WERI-Rb-1 (cell line): ENCODE measurements around the gene SLC66A3.

ENCODE experiments used
- DNase-seq: peaks from one replicate; pipeline ENCODE4 v3.0.0-alpha.2; 2020
- H3K27ac ChIP-seq: fragments of 250-450 bp; sonication (Bioruptor Pico); 2 replicates; pipeline ENCODE4 v1.5.1; 2020; ENCODE audit warnings: mild to moderate bottlenecking, moderate library complexity
- H3K27me3 ChIP-seq: fragments of 250-450 bp; sonication (Bioruptor Pico); 2 replicates; pipeline ENCODE4 v1.5.1; 2021; ENCODE audit warnings: mild to moderate bottlenecking, low read depth, moderate library complexity; ENCODE audit not compliant: insufficient read depth, severe bottlenecking
- H3K36me3 ChIP-seq: fragments of 250-450 bp; sonication (Bioruptor Pico); 2 replicates; pipeline ENCODE4 v1.5.1; 2020; ENCODE audit warnings: mild to moderate bottlenecking, moderate library complexity
- H3K4me3 ChIP-seq: 2 replicates; pipeline ENCODE4 v1.5.1; 2011; ENCODE audit warnings: low read depth, mild to moderate bottlenecking, control low read depth, low read length
- H3K9me3 ChIP-seq: fragments of 250-450 bp; sonication (Bioruptor Pico); 2 replicates; pipeline ENCODE4 v1.5.1; 2021; ENCODE audit warnings: mild to moderate bottlenecking, moderate library complexity; ENCODE audit not compliant: severe bottlenecking
- TF ChIP-seq, protein P1 (sequence below): IDR thresholded peaks from 2 replicates; pipeline ENCODE4 v1.5.1; 2011; ENCODE audit warnings: low read depth, mild to moderate bottlenecking, control low read depth, inconsistent platforms, low read length

Gene SLC66A3

GRCh38 chr2:11179899-11180298, 24.6 kb downstream of the SLC66A3 start:
- Histone ChIP-seq H3K9me3 (no peaks in the 10 kb centered on the region), H3K27ac (no peak overlapping the region), H3K27me3 (no peaks in the 10 kb centered on the region), H3K36me3 (peaks cover 12% of the 10 kb centered on the region), H3K4me3 (no peak overlapping the region)
- TF ChIP-seq, protein P1, sequence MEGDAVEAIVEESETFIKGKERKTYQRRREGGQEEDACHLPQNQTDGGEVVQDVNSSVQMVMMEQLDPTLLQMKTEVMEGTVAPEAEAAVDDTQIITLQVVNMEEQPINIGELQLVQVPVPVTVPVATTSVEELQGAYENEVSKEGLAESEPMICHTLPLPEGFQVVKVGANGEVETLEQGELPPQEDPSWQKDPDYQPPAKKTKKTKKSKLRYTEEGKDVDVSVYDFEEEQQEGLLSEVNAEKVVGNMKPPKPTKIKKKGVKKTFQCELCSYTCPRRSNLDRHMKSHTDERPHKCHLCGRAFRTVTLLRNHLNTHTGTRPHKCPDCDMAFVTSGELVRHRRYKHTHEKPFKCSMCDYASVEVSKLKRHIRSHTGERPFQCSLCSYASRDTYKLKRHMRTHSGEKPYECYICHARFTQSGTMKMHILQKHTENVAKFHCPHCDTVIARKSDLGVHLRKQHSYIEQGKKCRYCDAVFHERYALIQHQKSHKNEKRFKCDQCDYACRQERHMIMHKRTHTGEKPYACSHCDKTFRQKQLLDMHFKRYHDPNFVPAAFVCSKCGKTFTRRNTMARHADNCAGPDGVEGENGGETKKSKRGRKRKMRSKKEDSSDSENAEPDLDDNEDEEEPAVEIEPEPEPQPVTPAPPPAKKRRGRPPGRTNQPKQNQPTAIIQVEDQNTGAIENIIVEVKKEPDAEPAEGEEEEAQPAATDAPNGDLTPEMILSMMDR: no peak
- no peak for DNase-seq

GRCh38 chr2:11180653-11181052, 25.4 kb downstream of the SLC66A3 start:
- Histone ChIP-seq H3K9me3 (no peaks in the 10 kb centered on the region), H3K27ac (no peak overlapping the region), H3K4me3 (no peak overlapping the region), H3K36me3 (peaks cover 12% of the 10 kb centered on the region), H3K27me3 (no peaks in the 10 kb centered on the region)
- TF ChIP-seq, protein P1: no peak
- no peak for DNase-seq

- Histone ChIP-seq H3K27ac (no peak overlapping the region), H3K4me3 (no peak overlapping the region), H3K36me3 (peaks cover 17% of the 10 kb centered on the region), H3K9me3 (no peaks in the 10 kb centered on the region), H3K27me3 (no peaks in the 10 kb centered on the region)
- DNase-seq: no peak
- TF ChIP-seq, protein P1: no peak
These were observed 27.7 kb downstream of the SLC66A3 start for GRCh38 chr2:11182951-11183350.

DNA sequence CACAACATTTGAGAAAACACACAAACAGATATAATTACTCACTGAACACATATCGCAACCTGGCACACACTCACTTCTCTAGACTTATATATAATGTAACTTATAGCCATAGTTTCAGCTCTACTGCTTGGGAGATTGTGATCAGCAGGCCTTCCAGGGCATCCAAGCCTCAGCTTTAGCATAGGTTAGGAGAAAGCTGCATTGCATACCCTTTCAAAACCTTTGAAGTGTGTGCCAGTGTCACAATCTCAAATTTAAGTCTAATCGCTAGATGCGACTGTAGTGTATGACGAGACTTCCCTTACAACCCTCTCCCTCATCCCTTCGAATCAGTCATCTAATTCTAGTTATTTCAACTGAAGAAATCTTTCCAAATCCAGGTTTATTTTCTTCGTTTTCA, 30.9 kb downstream of the SLC66A3 start:
- H3K36me3 ChIP-seq: peaks cover 38% of the 10 kb centered on the region
- TF ChIP-seq, protein P1: no peak
- H3K27me3 ChIP-seq: no peaks in the 10 kb centered on the region
- no peak for DNase-seq
- H3K4me3 ChIP-seq: no peak overlapping the region
- no peak overlapping the region for H3K27ac ChIP-seq
- no peaks in the 10 kb centered on the region for H3K9me3 ChIP-seq

GRCh38 chr2:11187083-11187619, 31.9 kb downstream of the SLC66A3 start:
- Histone ChIP-seq H3K27ac (no peak overlapping the region), H3K9me3 (no peaks in the 10 kb centered on the region), H3K36me3 (peaks cover 48% of the 10 kb centered on the region), H3K27me3 (no peaks in the 10 kb centered on the region), H3K4me3 (no peak overlapping the region)
- TF ChIP-seq, protein P1: no peak
- no peak for DNase-seq

DNA sequence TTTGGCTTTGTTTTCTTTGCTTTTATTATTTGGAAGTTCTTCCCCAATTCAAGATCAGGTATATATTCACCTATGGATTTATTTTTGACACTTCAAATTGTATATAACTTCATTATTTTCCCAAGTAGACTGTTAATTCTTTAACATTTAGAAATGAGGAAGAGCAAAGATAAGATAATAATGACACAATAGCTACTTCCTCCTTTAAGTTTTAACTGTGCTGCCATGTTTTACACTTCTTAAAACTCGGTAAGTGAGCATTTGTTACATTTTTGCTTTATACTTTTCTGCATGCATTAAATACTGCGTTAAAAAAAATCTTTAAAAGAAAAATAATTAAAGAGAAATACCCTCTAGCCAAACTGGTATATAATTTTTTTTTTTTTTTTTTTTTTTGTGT, 32.5 kb downstream of the SLC66A3 start:
- Histone ChIP-seq H3K27me3 (no peaks in the 10 kb centered on the region), H3K4me3 (no peak overlapping the region), H3K27ac (no peak overlapping the region), H3K36me3 (peaks cover 52% of the 10 kb centered on the region), H3K9me3 (no peaks in the 10 kb centered on the region)
- TF ChIP-seq, protein P1: no peak
- DNase-seq: no peak
